Anterior cingulate cortex (tissue), 58 donors: ENCODE data around the gene IL22RA1.
A peak's percentile ranks its signal among the peaks of the same experiment; 100 is the strongest.

Experiments used
- DNase-seq, 58 donors: peaks; one replicate each; lab custom pipeline; 2025; lab: John Stamatoyannopoulos, UW

Gene IL22RA1

GRCh38 chr1:24169286-24169685 lies 26.3 kb upstream of the IL22RA1 start:
- no peak for DNase-seq

DNA sequence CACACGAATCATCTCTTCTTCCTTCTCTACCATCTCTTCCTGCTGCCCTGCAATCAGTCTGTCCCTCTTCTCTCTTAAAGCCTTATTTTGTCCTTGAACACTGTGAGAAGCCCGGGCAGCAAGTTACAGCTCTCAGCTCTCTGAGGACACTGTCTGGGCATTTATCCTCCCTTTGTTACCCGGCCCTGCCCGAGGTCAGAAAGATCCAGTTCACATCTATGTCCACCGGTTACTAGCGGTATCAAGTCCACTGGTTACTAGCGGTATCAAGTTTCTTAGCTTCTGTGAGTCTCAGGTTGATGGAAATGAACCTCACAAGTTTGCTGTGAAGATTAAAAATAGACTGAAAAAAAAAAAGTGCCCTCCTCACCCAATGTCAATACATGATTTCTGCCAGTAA lies 25.3 kb upstream of the IL22RA1 start:
- no peak for DNase-seq

DNA sequence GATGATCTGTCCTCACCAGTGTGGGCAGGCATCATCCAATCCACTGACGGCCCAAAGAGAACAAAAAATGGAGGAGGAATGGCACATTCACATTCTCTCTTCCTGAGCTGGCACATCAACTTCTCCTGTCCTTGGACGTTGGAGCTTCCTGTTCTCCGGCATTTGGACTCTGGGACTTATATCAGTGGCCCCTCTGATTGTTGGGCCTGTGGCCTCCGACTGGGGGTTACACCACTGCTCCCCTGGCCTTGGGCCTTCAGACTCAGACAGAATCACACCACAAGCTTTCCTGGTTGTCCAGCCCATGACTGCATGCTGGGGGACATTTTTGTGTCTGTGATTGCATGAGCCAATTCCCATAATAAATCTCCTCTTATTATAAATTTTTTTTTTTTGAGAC lies 24.1 kb upstream of the IL22RA1 start:
- DNase-seq: no peak

- no peak for DNase-seq
Measured at GRCh38 chr1:24165500-24165899, 22.6 kb upstream of the IL22RA1 start.

DNA sequence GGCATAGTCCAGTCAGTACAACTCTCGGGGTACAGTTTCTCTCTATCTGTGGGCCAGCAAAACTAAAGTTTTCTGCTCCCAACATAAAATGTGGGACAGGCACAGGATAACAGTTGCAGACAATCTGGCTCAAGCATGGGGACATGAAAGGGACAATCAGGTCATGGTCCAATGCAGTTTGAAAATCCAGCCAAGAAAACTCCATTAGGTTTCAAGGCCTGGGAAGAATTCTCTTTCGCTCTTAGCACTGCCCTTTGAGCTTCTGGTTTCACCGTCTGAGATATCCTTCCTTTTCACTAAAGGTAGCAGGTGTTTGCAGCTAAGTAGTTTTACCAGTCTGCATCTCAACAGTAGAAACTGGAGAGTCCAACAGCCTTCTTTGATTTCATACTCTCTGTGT lies 21.1 kb upstream of the IL22RA1 start:
- DNase-seq: no peak

DNA sequence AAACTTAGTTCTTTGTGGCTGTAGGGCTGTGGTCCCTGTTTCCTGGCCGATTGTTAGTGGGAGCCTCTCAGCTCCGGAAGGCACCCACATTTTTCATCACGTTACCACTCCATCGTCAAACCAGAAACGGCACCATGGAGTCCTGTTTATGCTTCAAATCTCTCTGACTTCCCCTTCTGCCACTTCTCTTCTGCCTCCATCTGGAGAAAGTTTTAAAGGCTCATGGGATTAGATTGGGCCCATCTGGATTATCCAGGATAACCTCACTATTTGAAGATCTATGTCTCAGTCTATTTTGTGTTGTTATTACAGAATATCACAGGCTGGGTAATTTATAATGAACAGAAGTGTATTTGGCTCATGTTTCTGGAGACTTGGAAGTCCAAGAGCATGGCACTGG lies 19.3 kb upstream of the IL22RA1 start:
- DNase-seq: no peak

- no peak for DNase-seq
Measured at GRCh38 chr1:24161270-24161669, 18.3 kb upstream of the IL22RA1 start.

DNA sequence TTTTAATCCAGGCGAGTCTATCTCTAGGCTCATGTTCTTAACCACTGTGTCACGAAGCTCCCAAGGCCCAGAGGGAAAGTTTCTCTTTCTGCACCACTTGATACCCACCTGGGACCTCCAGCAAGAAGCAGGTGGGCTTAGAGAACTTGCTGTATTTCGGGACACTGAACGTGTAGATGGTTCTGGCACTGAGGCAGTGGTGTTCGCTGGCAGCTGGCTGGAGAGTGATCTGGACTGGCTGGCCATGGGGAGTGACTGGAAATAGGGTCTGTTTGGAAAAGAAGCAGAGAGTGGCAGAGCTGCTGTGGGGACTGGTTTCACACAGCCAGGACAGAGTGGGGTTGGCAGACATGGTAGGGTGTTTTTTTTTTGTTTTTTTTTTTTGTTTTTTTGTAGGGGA lies 16.4 kb upstream of the IL22RA1 start:
- DNase-seq: no peak

DNA sequence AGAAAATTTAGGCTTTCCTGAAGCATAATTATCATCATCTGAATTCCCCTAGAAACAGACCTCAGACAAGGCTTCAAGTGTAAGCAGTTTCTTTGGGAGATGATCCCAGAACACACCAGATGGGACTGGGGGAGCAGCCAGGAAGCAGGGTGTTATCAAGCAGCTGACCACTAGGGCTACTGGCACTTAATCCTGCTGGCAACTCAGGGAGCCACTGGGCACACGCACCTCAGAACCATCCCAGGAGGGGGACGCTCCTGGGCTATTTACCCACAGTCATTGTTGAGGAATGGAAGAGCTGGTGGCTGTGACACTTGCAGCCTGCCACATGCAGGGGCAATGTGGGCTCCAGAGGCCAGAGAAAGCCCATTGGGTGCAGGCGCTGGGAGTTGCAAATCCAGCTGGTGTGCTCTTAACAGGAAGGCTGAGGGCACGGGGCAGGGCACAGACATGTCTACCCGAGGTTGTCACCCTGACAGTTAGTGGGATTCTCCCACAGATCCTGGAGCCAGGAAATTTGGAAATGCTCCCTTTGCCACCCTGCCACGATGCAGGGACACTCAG lies 15.1 kb upstream of the IL22RA1 start:
- DNase-seq: peak in 1 of 58 donors; percentile 11

DNA sequence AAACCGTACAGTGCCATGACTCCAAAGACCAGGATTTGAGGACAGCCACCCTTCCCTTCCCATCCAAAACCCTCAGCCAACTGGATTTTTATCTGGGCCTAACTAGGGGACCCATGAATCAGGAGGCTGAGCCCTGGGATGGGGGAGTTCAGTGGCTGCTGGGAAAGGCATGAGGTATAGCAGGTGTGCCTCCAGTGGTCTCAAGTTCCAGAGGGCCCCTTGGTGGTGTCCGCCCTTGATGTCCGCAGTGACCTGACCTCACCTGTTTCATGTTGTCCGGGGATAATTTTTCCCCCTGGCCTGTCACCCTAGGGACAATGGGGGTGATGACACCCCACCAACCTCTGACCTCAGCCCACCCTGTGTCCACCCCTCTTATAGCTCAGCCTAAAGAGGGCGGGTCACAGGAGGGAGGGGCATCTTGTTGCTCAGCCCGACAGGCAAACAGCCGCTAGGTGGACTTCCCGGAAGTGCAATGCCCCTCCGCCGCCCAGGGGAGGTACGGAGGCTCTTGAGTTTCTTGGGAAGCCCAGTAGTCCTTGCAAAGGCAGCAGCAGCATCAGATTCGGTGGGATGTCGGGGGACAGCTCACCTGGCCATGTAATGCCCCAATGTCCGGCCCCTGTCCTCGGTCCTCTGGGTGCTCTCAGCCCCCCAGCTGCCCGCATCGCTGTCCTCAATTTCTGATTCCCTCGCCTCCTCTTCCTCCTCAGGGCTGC lies 13.8 kb upstream of the IL22RA1 start:
- DNase-seq: no peak

DNA sequence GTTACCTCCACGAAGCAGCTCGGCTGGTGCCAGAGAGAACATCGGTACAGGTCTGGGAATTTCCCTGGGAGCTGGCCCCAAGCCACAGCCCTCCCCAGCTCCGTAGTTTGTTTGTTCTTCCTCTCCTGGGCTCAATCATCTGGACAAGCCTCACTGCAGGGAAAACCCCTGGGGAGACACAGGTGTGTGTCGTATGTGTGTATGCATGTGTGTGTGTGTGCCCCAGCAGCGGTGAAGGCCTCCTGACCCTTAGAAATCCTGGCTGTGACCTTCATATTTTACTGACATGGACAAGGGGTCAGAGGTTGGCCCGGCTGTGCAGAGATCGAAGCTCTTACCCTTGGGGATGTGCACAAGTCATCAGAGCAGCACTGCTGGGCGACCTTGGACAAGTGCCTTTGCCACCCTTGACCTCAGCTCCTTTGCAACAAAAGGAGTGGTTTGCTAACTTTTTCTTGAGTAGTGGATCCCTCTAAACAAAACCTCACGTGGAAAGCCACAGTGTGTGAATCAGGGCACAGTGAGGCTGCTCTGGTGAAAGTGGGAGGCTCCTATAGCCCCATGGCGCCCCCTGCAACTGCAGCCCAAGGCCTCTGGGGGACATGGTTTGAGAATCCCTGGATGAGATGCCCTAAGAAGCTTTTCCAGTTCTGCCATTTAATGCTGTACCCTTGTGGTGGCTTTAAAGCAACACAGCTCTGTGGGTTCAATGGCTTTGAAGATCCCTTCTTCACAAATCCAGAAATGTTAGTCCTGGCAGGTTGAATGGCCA lies 12.3 kb upstream of the IL22RA1 start:
- DNase-seq: no peak

GRCh38 chr1:24154215-24154614 lies 11.3 kb upstream of the IL22RA1 start:
- DNase-seq: no peak

DNA sequence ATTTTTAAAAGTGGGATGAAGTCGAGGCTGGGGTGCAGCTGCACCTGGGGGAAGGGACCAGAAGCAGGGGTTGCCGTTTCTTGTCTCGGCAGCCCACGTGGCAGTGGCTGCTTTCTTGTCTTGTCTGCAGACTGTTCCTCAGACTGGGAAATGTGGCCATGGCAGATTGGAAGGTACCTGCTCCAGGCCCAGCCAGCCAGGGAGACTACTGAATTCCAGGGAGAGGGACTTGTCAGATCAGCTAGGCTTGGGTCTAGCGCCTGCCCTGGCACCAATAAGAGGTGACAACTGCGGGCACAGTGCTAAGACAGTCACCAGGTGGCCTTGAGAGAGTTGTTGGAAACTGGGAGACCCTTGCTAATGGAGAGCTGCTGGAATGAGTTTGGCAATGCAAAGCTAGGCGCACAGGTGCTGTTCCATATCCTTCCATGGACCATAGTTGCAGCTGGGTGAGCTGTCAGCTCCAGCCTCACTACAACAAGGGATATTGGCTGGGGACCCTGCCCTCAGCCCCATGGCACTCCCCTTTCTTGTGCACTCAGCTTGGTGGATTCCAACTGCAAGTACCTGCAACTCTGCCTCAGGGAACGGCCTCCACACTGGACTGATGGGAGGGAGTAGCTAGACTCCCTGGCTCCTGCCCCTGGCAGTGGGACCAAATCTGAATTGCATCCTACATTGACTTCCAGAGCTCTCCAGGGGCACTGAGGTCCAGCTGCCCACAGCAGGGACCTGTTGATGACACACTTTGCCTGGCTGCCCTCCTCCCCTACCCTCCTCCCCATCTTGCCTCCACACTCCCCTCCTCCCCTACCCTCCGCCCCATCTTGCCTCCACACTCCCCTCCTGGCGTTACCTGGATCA lies 9.9 kb upstream of the IL22RA1 start:
- no peak for DNase-seq

DNA sequence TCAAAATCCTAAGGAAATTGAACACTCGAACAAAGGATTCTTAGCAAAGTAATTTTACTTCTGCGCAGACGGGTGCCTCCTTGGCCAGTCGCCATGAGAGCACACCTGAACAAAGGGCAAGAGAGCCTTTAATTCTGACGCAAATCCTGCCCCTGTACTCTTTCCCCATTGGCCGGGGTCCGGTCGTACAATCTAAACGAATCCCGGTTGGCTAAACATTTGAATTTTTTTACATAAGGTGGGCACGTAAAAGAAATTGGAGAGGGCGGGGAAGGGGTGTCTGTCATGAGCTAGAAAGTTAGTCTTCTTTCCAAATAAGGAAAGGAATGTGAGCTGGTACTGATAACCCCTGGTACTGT lies 8.2 kb upstream of the IL22RA1 start:
- DNase-seq: no peak

DNA sequence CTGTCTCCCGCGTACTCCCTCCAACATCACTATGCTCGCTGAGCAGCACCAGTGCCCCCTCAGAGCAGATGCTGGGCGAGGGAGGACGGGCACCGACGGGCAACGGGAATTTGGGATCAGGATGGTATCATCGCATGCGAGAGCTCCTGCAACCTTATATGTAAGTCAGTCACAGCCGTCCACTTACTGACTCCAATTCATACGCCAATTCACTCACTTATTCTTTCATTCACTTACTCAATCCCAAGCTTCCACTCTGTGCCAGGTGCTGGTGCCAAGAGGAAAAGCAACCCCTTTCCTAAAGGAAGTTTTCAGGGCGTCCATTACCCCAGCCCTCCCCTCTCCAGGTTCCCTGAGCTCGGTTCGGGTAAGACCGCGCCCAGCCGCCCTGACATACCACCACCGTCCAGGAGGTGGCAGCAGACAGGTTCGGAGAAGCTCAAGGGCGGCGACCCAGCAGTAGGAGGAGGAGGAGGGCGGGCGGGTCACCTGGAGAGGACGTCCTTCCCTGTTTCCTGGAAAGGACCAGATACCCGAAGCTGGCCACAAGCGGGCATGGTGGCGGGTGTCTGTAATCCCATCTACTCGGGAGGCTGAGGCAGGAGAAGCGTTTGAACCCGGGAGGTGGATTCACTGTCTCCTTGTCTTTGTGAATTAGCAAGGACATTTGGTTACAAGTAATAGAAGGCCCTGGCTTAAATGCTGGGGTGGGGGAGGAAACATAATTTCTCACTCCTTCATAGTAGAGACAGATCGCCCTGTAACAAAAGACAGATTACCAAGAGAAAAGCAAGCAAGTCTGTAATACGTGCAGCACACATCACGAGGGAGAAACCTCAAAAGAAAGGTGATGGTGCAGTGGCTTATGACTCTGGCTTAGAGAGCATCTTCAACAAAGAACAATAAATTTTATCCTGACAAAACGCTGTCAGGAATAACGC lies 7.6 kb upstream of the IL22RA1 start:
- DNase-seq: peak in 54 of 58 donors; percentile 3 to 83 (median 45)

GRCh38 chr1:24149866-24150233 lies 6.9 kb upstream of the IL22RA1 start:
- DNase-seq: peak in 1 of 58 donors; percentile 29

DNA sequence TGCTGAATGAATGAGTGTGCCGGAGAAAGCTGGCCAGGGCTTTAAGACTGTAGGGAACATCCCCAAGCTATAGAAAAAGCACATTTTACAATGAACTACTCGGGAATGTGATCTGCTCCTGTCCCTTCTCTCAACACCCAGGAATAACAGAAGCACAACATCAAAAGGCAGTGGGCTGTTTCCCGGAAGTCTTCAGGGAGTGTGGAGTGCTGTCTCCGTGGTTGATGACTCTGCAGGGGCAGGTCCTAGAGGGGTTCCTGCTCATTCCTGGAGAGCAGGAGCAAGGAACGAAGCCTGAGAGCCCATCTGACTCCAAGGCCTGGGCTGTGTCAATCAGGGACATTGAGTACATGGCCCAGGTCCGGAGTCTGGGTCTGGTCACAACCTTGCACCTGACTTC lies 4.9 kb upstream of the IL22RA1 start:
- no peak for DNase-seq

DNA sequence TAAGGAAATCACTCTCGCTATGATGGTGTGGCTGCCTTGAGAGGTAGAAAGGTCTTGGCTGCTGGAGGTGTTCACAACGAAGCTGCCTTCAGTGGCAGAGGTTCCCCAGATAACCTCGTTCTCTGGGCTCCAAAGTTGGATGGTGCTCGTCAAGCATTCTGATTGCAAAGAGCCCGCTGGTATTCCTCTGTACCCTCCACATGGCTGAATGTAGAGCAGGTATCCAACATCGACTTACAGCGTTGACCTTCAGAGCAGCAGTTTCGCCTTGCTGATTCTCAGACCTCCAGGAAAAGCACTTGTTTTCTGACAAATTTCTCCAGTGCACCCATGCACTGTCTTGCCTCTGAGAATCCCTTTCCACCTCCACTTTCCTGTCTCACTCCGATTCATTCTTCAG lies 4.3 kb upstream of the IL22RA1 start:
- DNase-seq: no peak

DNA sequence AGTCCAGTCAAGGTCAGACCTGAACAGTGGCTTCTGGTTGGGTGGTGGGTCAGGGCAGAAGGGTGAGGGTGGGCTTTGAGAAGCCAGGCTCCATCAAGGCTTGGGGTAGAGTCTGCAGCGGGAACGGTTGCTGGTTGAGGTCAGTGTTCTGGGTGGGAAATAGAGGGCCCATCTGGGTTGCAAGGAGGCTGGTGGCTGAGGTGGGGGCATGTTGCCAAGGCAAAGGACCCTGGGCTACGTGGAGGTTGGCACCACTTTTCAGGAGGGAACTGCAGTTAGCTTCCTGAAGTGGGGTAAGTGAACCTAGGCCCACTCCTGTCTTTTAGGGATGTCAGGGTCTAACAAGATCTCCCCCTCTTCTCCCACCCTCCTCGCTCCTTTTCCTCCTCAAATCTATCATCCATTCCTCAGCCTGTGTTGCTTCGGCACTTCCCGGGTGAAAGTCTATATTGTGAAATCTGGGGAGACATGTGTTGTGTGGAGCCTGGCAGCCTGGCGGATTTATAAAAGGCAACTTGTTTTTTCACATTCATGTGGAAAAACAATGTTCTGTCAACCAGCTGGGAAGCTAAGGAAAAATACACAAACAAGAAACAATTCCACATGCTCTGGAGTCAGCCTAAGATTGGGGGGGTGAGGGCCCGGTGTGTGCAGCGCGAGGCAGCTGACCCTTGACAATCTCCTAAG lies 1.5 kb downstream of the IL22RA1 start:
- no peak for DNase-seq
